GM12873 (cell line): Measurements from ENCODE around the gene PCDH17.

Source experiments
- CTCF ChIP-seq: IDR thresholded peaks from 2 replicates; pipeline ENCODE4 v1.5.1; 2012; ENCODE audit warnings: low read depth, mild to moderate bottlenecking, moderate library complexity, low read length, control low read depth; ENCODE audit not compliant: insufficient read depth; ENCODE audit errors: missing control alignments

Gene PCDH17

GRCh38 chr13:57637515-57637914 lies 6.0 kb downstream of the PCDH17 start:
- no peak for TF ChIP-seq CTCF

DNA sequence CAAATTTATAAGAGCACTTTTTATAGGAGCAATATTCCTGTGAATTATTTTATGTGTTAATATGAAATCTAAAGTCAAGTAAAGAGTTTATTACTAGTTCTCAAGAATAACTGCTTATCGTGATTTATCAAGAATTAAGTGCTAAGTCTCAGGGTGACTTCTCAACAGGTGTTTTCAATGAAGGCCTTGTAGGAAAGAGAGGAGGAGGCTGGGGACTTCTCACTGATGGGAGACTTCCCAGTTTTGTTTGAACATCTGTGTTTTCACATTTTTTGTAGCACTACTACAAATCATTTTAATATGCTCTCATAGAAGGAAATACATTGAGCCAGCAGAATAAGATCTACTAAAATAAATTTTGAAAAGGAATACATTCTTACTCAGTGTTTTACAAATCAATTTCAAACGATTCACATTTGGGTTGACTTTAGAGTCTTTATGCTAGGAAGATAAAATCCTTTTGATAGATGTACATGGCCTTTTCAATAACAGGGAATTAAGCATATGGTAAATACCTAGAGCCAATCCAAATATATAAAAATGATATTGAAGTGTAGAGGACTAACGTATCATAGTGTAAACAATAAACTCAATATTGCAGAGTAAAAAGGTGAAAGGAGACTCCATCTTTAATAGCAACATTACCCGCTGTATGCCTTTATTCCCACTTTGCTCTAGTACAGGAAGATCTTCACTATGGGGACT lies 6.8 kb downstream of the PCDH17 start:
- no peak for TF ChIP-seq CTCF

- TF ChIP-seq CTCF, result no peak
Observed at GRCh38 chr13:57640607-57641006, 9.1 kb downstream of the PCDH17 start.

DNA sequence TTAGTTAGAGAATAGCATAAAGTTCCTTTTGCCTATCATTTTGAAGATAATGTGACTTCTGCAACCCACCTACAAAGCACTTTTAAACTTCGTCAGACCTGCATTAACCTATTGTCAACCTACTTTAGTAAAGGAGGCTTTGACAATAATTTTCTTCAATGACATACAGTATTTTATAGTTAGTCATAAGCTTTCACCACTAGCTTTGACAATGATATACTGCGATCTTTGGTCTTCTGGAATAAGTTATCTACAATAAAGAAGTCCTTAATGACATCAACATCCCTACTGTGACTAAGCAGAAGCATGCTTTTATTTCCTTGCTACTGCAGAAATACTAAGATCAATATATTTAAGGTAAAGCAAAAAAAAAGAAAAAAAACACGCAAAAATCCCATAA lies 9.5 kb downstream of the PCDH17 start:
- TF ChIP-seq CTCF, result no peak

GRCh38 chr13:57644106-57644505 lies 12.6 kb downstream of the PCDH17 start:
- TF ChIP-seq CTCF, result no peak

- TF ChIP-seq CTCF, result no peak
Observed at GRCh38 chr13:57653229-57653989, 21.9 kb downstream of the PCDH17 start.

DNA sequence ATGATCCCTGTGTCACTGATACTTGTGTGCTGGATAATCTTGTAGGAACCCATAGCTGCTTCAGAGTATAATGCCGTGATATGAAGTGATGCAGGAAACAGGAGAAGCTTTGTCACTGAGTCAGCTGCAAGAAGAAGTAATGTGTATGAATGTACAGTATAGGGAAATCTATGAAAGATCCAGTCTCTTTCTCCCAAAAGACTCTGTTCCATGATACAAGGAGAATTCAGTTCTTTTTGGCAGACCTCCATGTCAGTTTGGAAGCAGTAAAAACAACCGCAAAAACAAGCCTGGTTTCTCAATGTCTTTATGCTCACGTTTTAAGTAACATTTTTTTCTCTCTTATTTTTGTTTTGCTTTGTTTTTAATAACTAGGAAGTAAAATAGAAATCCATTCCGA lies 33.9 kb downstream of the PCDH17 start:
- no peak for TF ChIP-seq CTCF
